HG02870 (cell line): ENCODE data around the gene SOCS6.
"Not testable (repeated sequence)": the region's sequence is repeated elsewhere in the genome, so short reads cannot be mapped to it uniquely, and the experiment has no call there.

Experiments used
- ATAC-seq: cut with Tn5 transposase; IDR thresholded peaks from one replicate; pipeline ENCODE4 v1.9.1; 2021; ENCODE audit warnings: mild to moderate bottlenecking, moderate library complexity; ENCODE audit not compliant: unreplicated experiment

SOCS6 gene

DNA sequence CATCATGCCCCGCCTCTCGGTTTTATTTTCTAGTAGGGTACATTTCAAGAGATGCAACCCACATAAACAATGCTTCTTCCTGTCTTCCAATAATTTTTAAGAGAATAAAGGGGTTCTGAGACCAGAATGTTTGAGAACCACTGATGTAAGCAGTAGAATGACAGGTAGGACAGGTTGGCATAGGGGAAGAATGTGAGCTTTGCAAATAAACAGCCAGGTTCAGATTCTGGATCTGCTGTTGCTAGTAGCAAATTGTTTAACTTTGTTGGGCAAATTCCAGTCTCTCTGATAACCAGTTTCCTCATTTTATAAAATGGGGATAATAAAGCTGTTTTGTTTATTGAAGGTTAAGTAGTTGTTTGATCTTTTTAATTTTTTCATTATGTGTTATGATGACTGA, 32.8 kb downstream of the SOCS6 start:
- ATAC-seq: no peak

DNA sequence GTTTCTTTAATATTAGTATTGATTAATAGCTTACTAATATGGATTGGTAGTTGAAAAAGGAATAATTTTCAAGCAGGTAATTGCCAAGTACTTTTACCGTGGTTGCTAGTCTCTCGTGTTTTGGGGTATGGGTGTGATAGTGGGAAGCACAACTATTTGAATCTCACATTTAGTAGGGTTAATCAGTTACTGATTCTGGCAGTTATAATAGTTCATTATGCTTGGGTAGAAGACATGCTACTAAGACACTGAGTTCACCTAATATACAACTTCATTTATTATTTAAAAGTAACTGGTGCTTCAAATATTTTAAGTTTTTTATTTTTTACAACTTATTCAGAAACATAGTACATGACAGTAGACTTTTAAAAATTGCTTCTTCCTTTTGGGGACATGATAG, 33.5 kb downstream of the SOCS6 start:
- ATAC-seq: no peak

GRCh38 chr18:70322928-70323327, 34.1 kb downstream of the SOCS6 start:
- no peak for ATAC-seq

- no peak for ATAC-seq
Observed at GRCh38 chr18:70324897-70325296, 36.1 kb downstream of the SOCS6 start.

DNA sequence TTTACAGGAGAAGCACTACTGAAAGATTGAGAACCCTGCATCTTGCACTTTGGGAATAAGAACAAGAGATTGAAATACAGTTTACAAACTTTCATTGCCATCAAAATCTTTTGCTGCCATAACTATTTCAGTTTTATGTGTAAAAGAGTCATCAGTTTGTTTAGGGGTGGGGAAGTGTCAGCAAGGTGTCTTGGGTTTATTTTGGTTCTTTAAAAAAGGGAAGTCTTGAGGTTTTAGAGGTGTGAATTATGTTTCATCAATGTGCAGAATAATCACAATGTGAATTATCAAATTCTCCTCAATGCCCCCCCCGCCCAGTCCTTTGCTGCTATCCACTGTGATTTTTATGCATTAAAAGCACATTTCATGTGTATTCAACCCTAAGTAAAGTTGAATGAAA, 37.4 kb downstream of the SOCS6 start:
- no peak for ATAC-seq

DNA sequence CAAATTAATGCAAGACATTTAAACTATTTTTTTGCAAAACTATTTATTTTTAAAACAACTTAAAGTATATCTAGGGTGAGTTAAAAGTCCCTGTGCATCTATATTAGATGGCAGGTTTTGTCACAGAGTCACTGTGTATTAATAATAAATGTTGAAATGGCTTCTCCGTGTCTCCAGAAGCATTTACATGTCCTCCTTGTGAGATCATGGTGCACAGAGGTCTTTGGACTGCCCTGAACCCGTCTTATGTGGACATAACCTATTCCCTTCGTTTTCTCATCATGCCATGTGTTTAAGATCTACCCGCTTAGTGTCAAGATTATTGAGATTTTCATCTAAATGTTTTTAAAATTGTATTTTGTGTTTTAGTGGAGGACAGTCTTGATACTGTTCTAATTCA, 39.3 kb downstream of the SOCS6 start:
- no peak for ATAC-seq

GRCh38 chr18:70329071-70329470, 40.2 kb downstream of the SOCS6 start:
- no peak for ATAC-seq

DNA sequence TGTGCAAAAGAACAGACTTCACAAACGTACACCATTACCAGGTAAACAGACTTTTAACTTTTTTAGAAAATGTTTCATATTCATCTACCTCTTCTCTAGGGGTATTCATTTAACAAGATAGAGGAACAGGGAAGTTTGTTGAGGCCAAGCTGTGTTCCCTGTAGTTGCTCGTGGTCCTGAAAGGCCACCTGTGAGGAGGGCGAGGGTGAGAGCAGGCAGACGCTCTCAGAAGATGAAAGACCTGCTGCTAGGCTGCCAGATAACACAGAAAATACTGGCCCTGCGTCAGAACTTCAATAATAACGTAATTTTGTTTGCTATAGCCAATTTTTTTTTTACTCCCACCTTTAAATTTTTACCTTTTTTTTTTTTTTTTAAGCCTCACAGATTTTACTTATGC, 42.0 kb downstream of the SOCS6 start:
- no peak for ATAC-seq

DNA sequence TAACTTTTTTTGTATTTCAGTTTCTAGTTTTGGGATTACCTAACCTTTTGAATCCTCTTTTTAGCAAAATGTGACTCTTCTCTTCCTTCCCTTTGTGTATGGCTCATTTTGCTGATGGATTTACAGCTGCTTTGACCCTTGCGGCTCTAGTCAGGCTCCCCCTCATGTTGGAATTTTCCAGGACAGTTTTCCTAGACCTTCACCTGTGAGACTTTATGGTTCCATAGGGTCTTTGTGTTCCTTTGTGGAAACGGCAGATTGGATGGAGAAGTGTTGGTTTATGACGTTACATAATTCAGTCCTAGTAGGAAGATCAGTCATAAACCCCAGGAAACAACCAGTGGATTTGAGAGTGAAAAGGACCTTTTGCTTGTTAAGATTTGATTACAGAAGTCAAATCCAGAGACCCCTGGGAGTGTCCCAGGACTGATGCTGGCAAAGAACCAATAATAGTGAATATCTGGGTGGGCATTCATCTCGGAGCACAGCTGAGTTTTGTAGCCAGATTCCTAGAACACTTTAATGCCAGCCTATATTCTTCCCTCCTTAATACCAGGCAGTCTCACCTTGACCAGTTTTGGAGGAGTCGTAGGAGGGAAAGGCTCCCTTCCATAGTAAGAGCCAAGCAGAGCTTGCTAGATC, 42.7 kb downstream of the SOCS6 start:
- ATAC-seq: no peak

- no peak for ATAC-seq
Observed at GRCh38 chr18:70332694-70333093, 43.8 kb downstream of the SOCS6 start.

DNA sequence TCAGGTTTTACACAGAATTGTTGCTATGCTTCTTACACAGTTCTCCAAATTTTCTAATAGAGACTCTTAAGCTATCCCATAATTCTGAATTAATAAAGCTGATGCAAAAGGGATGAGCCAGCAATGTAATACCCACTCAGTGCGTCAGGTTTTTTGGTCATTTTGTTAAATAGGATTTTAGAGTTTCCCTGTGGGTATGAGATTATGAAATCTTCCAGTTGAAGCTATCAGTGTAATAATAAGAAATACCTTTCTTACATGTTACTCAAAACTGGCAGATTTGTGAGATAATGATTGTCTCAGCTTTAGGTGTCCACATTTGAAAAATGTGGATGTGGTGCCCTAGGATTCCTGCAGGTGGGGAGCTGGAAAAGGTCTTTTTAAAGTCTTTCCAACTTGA, 44.5 kb downstream of the SOCS6 start:
- no peak for ATAC-seq

- ATAC-seq: no peak
Observed at GRCh38 chr18:70333757-70334156, 44.9 kb downstream of the SOCS6 start.

GRCh38 chr18:70334264-70334663, 45.4 kb downstream of the SOCS6 start:
- no peak for ATAC-seq

GRCh38 chr18:70334728-70335329, 46.0 kb downstream of the SOCS6 start:
- no peak for ATAC-seq

DNA sequence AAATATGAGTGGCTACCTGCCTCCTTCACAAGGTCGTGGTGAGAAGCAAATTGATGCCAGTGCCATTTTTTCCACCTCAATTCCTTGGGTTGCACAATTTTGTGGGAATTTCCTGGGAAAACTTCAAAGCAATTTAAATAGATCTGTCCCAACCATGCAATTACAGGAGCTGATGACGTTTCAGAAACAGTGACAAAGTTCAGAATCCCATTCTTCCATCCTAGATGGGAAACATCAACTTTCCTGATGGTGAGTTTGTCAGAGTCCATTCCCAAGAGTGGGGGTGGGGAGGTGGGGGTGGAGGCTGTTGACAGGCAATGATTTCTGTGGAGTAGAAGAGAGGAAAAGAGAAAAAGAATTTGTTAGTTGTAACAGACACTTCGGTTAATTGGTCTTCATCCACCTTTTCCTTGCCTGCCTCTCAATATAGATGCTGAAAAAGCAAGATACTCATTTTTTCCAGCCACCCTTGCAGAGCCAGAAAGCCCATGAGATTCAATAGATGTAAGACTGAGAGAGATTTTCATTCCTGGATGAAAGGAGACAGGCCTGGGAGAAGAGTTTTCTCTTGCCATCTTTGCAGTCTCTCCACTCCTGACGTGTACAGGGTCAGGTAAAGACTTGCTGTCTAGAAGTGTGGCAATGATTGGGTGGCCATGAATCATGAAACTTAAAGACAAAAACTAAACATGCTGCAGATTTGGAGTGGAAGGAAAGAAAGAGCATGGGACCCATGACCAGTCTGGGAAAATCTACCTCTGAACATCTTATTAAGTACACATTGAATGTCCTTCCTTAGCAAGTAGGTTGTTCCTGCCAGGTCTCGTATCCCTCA, 47.3 kb downstream of the SOCS6 start:
- ATAC-seq: no peak

DNA sequence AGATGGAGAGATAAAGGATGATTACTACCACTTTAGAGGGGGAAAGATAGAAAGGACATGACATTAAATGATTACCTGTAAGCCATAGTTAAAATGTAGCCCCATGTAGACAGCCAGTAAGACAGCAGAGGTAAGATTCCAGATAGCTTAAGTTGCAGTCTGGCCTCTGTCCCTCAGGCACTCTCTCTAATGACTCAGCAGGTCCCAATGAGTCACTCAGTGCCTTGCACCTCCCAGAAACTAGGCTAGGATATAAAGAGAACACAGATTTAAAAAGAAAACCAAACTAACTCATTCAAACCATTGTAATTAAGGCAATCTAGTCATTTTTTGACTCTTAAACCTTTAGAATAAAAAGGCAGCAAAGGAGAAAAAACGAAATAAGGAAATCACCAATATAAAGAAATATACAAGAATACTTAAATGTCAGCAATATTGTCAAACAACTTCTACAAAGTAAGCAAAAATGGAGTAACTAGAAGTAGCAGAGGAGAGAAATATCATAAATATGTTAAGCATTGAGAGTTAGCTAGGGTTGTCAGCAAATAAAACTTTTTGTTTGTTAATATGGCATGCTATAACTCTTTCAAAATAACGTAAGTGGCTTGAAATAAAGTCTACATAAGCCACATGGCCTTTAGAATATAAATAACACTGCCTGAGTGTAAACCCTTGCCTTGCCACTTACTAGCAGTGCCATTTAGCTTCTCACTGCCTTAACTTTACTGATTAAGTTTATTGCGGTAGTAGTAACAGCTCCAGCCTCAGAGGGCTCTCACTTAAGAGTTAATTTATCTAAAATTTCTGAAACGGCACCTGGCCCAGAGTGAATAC, 48.5 kb downstream of the SOCS6 start:
- ATAC-seq: peak; percentile 73

DNA sequence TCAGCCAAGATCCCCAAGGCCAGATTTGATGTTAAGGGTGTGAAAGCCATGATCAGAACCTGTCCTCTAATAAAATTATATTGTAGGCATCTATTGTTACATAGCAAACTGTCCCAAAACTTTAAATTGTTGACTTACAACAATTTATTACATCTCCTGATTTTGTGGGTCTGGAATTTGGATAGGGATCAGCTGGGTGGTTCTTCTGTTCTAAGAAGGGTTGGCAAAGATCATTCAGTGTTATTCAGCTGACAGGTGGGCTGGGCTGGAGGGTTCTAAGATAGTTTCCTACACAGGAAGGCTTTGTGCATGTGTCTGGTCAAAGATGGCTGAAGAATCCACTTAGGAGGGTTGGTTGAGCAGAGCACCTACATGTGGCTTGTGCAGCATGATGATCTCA, 50.0 kb downstream of the SOCS6 start:
- ATAC-seq: no peak

- no peak for ATAC-seq
Observed at GRCh38 chr18:70339915-70340314, 51.1 kb downstream of the SOCS6 start.

- ATAC-seq: not testable (repeated sequence)
Observed at GRCh38 chr18:70348481-70348880, 59.6 kb downstream of the SOCS6 start.

DNA sequence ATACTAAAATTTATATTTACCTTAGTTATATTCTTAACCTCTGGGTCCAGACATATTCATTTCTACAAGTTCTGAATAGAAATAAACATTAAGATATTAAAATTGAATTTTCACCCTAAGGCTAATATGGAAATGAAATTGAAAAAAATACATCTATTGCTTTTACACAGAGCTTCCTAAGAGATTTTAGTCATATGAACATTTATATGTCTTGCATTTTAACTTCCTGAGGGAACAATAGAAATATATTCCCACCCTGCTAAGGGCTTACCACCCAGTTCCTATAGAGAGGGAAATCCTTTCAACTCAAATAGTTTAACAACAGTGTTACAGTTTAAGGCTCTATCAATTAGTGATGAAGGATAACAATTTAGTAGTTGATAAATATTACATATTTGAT, 60.5 kb downstream of the SOCS6 start:
- ATAC-seq: no peak

DNA sequence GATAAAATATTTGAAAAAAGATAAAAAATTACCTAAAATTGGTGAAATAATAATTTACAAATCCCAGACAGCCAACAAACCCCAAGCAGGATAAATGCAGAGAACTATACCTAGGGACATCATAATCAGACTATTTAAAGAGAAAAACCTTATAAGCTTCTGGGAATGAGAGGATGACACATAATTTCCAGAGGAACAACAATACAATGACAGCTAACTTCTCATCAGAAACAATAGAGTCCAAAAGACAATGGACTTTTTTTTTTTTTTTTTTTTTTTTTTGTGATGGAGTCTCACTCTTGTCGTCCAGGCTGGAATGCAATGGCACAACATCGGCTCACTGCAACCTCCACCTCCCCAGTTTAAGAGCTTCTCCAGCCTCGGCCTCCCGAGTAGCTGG, 65.2 kb downstream of the SOCS6 start:
- ATAC-seq: no peak
